ENCODE results near the gene TMEM120B. TPM values are rescaled to one million over a fixed set of nuclear protein-coding genes. Genes with fewer than 3 reads are reported as not detected.

TMEM120B gene
- total RNA-seq, 3 donors from 2014 or later, result 5.4 to 8.2 (median 6.1) TPM

- DNase-seq (ENCODE audit: low spot score in 2 of 2), result no peak
- Histone ChIP-seq H3K4me3 (no peak overlapping the region), H3K27me3 (no peaks in the 10 kb centered on the region), H3K9me3 (no peaks in the 10 kb centered on the region), H3K36me3 (no peaks in the 10 kb centered on the region), H3K27ac (peak overlapping the region in 1 of 2 donors; percentile 58), H3K4me1 (no peaks in the 10 kb centered on the region)
- intact Hi-C loops (cut with DNase I; ENCODE audit: low total_unique reads), result no loop called here
- no peak for TF ChIP-seq POLR2A (IDR thresholded peaks at IDR 0.05)
- no peak for TF ChIP-seq CTCF (IDR thresholded peaks at IDR 0.05)
- TF ChIP-seq POLR2AphosphoS5 (IDR thresholded peaks at IDR 0.05), result no peak
Measured at GRCh38 chr12:121781998-121782979, 69.7 kb downstream of the TMEM120B start.

- no peak for DNase-seq (ENCODE audit: low spot score in 2 of 2)
- H3K27ac ChIP-seq, result no peak overlapping the region
- TF ChIP-seq CTCF (IDR thresholded peaks at IDR 0.05), result no peak
- no peak for TF ChIP-seq POLR2AphosphoS5 (IDR thresholded peaks at IDR 0.05)
- TF ChIP-seq POLR2A (IDR thresholded peaks at IDR 0.05), result no peak
- no peaks in the 10 kb centered on the region for H3K4me1 ChIP-seq
- H3K4me3 ChIP-seq, result no peak overlapping the region
- H3K9me3 ChIP-seq, result no peaks in the 10 kb centered on the region
- H3K36me3 ChIP-seq, result no peaks in the 10 kb centered on the region
- intact Hi-C loops (cut with DNase I; ENCODE audit: low total_unique reads), result no loop called here
- H3K27me3 ChIP-seq, result no peaks in the 10 kb centered on the region
Measured at GRCh38 chr12:121783766-121784165, 71.2 kb downstream of the TMEM120B start.

GRCh38 chr12:121784460-121784859 lies 71.9 kb downstream of the TMEM120B start:
- intact Hi-C loops (cut with DNase I; ENCODE audit: low total_unique reads), result no loop called here
- no peak overlapping the region for H3K4me3 ChIP-seq
- DNase-seq (ENCODE audit: low spot score in 2 of 2), result no peak
- no peaks in the 10 kb centered on the region for H3K9me3 ChIP-seq
- no peaks in the 10 kb centered on the region for H3K4me1 ChIP-seq
- no peaks in the 10 kb centered on the region for H3K27me3 ChIP-seq
- H3K27ac ChIP-seq, result no peak overlapping the region
- no peaks in the 10 kb centered on the region for H3K36me3 ChIP-seq
- TF ChIP-seq POLR2AphosphoS5 (IDR thresholded peaks at IDR 0.05) (no peak), POLR2A (IDR thresholded peaks at IDR 0.05) (no peak), CTCF (IDR thresholded peaks at IDR 0.05) (no peak)

- intact Hi-C loops (cut with DNase I; ENCODE audit: low total_unique reads), result no loop called here
- Histone ChIP-seq H3K27me3 (no peaks in the 10 kb centered on the region), H3K9me3 (no peaks in the 10 kb centered on the region), H3K27ac (peak overlapping the region; percentile 46 to 69), H3K4me3 (no peak overlapping the region), H3K4me1 (no peaks in the 10 kb centered on the region), H3K36me3 (no peaks in the 10 kb centered on the region)
- TF ChIP-seq CTCF (IDR thresholded peaks at IDR 0.05) (no peak), POLR2AphosphoS5 (IDR thresholded peaks at IDR 0.05) (peak in 1 of 3 donors; percentile 29), POLR2A (IDR thresholded peaks at IDR 0.05) (no peak)
- DNase-seq (ENCODE audit: low spot score in 2 of 2), result peak; percentile 83 to 84
Measured at GRCh38 chr12:121786440-121786825, 73.9 kb downstream of the TMEM120B start.

All from breast epithelium (tissue), 4 donors.